Activated naive CD8-positive, alpha-beta T cell treated with anti-CD3 and anti-CD28 coated beads, Interleukin-2, amount 50 U/mL, for 16 hours (primary cell): ENCODE results near the gene FARS2.

ENCODE experiments used
- DNase-seq: peaks from one replicate; pipeline ENCODE4 v3.0.0-alpha.2; 2020; ENCODE audit warnings: low read depth, low spot score

FARS2 gene

DNA sequence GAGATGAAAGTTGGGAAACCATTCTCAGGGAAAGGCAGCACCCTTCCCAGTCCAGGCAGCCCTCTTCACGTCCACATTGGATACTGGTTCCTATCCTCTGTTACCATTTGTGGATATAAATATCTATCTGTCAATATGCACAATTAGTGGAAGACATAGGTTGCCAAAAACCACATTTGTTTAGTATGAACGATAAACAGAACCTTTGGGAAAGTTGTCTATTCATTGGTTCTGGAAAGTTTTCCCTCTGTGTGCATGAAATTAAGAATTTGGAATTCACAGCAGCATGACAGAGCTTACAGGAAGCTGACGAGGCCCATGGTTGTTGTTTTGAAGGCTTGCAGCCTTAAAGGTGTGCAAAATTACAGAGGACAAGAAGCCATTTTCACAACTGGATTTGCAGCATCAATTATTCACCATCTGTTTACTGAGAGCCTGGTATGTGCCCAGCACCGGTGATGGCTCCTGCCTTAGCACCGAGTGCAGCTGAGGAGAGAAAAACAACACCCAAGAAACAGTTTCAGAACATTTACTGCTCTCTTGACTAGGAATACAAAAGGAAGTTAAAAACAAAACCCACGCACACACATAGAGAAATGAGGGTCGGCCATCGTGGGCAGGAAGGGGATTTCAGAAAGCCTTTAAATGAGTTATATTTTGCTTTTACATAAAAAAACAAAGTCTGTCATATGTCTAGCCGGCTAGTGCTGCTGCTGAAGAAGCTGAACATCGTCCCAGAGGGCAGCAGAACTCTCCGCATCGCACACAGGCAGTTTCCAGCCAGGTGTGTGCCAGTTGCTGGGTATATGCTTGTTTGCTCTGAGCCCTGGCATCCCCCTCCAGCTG lies 319.6 kb downstream of the FARS2 start:
- DNase-seq, result no peak

GRCh38 chr6:5582762-5583161 lies 321.4 kb downstream of the FARS2 start:
- DNase-seq, result no peak

DNA sequence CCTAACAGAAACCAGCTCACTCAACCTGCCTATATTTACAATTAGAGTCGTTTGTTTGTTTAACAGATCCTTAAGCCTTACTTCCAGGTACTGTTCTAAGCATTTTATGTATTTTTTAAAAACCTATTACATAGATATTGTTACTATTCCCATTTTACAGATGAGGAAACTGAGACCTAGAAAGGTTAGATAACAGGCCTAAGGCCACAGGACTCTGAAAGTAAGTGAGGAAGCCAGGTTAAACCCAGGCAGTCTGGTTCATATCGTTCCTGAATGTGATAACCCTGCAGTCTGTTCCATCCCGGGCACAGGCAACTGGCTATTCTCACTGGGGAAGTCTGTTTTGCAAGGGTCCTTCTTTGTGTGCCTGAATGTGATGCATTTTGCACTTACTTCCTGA lies 322.2 kb downstream of the FARS2 start:
- no peak for DNase-seq

DNA sequence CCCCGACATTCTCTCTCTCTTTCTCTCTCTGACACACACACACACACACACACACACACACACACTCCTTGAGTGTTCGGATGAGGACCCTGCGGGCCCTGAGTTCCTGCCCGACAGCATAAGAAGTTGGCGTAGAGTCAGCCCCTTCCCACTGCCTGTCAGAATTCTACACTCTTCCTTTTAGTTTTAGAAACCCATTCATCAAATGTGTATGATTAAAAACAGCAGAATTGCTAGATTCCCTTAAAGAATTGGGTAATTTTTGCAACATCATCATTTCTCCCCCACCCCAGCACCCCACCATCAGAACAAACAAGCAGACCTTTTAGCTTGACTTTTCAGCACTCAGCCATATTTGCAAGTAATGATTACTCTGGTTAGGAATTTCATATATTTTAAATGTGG lies 322.8 kb downstream of the FARS2 start:
- DNase-seq, result no peak

- DNase-seq, result no peak
These were observed 326.3 kb downstream of the FARS2 start for GRCh38 chr6:5587648-5588047.

- no peak for DNase-seq
These were observed 328.3 kb downstream of the FARS2 start for GRCh38 chr6:5589422-5590141.

- no peak for DNase-seq
These were observed 328.9 kb downstream of the FARS2 start for GRCh38 chr6:5590187-5590586.

GRCh38 chr6:5592886-5593519 lies 331.7 kb downstream of the FARS2 start:
- DNase-seq, result no peak

GRCh38 chr6:5595184-5595583 lies 333.9 kb downstream of the FARS2 start:
- DNase-seq, result no peak

DNA sequence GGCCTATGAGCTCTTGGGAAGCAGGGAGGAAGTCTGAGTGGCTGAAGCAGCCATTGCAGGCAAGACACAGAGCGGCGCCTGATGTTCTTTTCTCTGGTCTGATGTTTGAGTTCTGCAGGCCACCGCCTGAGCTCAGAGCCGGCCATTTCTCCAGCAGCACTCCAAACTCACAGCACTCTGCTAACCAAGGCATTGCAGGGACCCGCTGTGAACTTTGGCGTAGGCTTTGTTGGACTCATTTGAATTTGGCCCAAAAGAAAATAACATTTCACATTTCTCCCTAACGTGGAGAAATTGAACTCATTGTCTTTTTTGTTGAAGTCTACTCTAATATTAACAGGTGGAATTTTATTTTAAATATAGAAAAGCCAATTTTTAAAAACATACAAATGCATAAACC lies 336.1 kb downstream of the FARS2 start:
- no peak for DNase-seq

DNA sequence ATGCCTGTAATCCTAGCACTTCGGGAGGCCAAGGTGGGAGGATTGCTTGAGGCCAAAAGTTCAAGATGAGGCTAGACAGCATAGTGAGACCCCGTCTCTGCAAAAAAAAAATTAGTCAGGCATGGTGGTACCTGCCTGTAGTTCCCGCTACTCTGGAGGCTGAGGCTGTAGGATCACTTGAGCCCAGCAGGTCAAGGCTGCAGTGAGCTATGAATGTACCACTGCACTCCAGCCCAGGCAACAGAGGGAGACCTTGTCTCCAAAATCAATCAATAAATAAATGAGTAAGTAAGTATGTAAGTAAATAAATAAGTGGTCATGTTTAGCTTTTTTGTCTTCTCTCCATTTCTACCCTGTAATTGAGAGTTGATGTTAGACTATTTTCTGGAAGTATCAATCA lies 336.8 kb downstream of the FARS2 start:
- no peak for DNase-seq

GRCh38 chr6:5599127-5599526 lies 337.8 kb downstream of the FARS2 start:
- DNase-seq, result no peak

DNA sequence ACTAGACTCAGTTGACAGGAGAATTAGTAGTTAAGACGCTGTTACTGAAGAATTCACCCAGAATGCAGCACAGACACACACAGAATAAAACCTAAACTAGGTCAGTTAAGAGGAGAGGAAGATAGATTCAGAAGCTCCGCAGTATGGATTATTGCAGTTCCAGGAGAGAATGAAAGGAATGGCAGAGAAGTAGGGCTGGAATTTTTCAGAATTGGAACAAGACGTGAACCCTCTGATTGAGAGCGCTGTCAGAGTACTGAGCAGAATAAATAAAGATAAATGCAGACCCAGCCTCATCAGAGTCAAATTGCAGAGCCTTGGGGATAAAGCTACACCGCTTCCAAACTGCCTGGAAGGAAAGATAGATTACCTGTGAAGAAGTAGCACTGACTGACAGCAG lies 344.6 kb downstream of the FARS2 start:
- DNase-seq, result no peak

DNA sequence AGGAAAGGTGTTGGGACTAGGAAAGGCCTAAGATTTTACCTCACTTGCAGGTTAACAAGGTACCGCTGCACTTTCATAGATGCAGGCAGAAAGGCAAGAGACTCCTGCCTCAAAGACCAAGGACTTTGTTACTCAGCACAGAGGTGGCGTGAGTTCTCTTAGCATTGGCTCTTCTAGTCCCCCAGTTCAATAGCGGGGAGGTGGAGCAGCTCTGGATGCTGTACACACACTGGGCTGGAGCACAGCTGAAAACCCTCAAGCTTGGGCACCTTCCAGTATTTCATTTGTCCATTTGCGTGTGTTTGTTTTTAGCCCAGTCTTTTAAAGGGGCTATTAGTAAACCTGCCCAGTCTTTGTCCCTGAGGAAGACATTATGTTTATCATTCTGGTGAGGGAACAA lies 345.2 kb downstream of the FARS2 start:
- DNase-seq, result no peak

DNA sequence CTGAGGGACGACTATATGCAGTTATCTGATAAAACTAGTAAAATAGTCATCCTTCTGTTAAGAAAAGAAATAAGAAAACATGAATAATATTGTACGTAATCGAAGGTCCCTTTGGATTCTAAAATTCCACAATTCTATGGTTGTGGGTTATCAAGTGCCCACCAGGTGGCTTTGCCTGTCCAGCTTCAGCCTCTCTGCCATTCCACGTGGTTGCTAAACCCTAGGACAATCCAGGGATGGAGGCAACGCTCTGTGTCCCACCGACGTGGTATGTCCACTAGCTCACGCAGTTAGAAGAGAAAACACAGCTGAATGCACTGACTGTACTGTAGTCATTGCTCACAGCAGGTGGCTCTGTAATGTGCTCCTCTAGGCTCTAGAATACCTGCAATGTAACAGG lies 349.3 kb downstream of the FARS2 start:
- DNase-seq, result no peak

DNA sequence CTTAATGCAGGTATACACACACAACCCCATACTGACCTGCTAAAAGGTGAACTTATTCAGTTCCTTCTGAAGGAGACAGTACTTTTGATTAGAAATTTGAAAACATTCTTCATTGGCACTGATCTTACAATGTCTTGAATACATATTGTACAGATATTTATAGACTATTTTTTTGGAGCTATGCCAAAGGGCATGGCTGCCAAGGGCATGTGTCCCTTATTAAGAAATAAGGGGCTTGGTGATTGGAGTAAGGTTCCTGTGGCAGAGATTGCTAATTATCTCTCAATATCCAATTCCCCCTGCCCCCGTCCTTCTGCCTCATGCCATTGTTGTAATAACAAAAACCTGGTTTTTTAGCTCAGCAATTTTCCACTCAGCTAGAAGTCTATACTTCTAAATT lies 355.9 kb downstream of the FARS2 start:
- no peak for DNase-seq

DNA sequence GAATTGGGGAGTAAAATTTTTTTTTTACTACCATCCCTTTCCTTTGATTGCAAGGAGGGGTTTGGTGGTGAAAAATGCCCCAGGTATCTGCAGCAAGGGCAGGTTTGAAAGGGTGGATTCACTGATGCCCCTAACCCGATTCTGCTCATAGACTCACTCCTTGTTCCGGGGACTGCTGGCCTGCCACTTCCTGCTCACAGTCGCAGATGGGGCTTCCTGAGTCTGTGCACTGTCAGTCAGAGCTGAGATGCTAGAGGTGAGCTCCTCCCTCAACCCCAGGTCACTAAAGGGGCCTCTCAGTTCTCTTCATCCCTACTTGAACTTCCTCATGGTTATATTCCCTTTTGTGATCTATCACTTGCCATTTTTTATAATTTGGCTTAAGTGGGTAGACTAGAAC lies 357.9 kb downstream of the FARS2 start:
- no peak for DNase-seq

- DNase-seq, result no peak
These were observed 361.1 kb downstream of the FARS2 start for GRCh38 chr6:5622276-5623005.

DNA sequence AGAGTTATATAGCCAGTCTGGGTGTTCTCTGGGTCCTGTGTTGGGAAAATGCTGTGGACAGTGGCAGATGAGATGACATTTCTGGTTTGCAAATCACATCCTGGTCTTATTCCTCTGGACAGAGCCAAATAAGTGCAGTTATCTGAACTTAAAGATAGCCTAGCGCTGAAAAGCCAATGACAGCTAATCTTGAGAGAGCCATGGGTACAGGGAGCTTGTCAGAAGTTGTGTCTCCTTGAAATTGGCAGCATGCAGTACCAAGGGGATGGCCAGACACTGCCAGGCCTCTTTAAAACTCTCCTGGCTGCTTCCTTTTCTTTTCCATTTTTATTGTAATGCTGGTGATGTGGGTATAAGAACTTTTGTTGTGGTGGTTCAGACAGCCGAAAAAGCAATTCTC lies 362.5 kb downstream of the FARS2 start:
- no peak for DNase-seq

DNA sequence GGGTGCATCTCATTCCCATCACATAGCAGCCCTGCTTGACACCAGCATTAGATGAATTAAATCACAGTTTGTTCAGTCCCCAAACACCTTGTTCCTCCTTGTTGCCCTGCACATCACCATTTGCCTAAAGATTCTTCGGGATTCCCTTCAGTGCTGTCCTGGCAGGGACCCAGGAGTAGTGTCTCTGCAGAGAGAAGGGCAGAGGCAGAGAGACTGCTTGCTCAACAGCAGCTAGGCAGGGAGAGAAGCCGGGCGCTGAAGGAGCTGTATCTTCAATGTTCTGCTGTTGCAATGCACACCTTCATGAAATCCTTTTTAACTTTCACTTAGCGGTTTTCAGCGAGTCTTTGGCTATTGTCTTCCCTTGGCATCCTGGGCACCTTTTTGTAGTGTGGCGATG lies 362.9 kb downstream of the FARS2 start:
- no peak for DNase-seq

GRCh38 chr6:5626727-5627426 lies 365.6 kb downstream of the FARS2 start:
- no peak for DNase-seq
